ENCODE data around the gene RNF224.

- TF ChIP-seq CTCF (optimal IDR thresholded peaks at IDR 0.05 in 1 of 3, IDR thresholded peaks at IDR 0.05 in 1 of 3, conservative IDR thresholded peaks at IDR 0.05 in 1 of 3; ENCODE audit: extremely low read depth in 1 of 3, insufficient read depth in 2 of 3, low read length in 3 of 3) (no peak), EZH2 (IDR thresholded peaks at IDR 0.05; ENCODE audit: low read length) (no peak)
Measured at GRCh38 chr9:137232101-137232500, 4.8 kb downstream of the RNF224 start.
